GF-D8 (cell line): ENCODE measurements around the gene MRPL53.

Experiments
- DNase-seq: peaks from one replicate; lab custom pipeline; 2025; lab: John Stamatoyannopoulos, UW

Gene MRPL53

GRCh38 chr2:74426181-74426758, 46.2 kb downstream of the MRPL53 start:
- no peak for DNase-seq

- DNase-seq, result no peak
These were observed 47.0 kb downstream of the MRPL53 start for GRCh38 chr2:74425523-74425922.

GRCh38 chr2:74424995-74425406, 47.5 kb downstream of the MRPL53 start:
- no peak for DNase-seq

GRCh38 chr2:74424139-74424992, 48.1 kb downstream of the MRPL53 start:
- no peak for DNase-seq

- DNase-seq, result no peak
These were observed 49.0 kb downstream of the MRPL53 start for GRCh38 chr2:74423231-74424095.
